H1 (cell line): ENCODE measurements around the gene PDGFB.

ENCODE experiments used
- CEBPB ChIP-seq: IDR thresholded peaks from 2 replicates; pipeline ENCODE4 v1.6.1; 2012; ENCODE audit warnings: low read depth, low read length
- EP300 ChIP-seq, 2 experiments: IDR thresholded peaks; 1 replicate in 1 of 2; 2 replicates in 1 of 2; pipeline ENCODE4 v1.6.1; 2011 to 2012; ENCODE audit warnings: low read depth in 2 of 2, low read length in 2 of 2, mild to moderate bottlenecking in 2 of 2, borderline replicate concordance in 1 of 2, inconsistent platforms in 1 of 2, moderate library complexity in 1 of 2
- EZH2 ChIP-seq: fragments of 200-600 bp; sonication (generic); IDR thresholded peaks from 2 replicates; pipeline ENCODE4 v1.7.1; 2012; ENCODE audit warnings: low read depth, mild to moderate bottlenecking, moderate library complexity, low read length, inconsistent platforms; ENCODE audit not compliant: severe bottlenecking
- MAX ChIP-seq: IDR thresholded peaks from 2 replicates; pipeline ENCODE4 v1.6.1; 2012; ENCODE audit warnings: inconsistent platforms
- SUZ12 ChIP-seq: fragments of 200-600 bp; sonication (generic); IDR thresholded peaks from 2 replicates; pipeline ENCODE4 v1.6.1; 2012; ENCODE audit warnings: mild to moderate bottlenecking, inconsistent platforms, low read length, moderate library complexity, mixed read lengths

- TF ChIP-seq EZH2: no peak
- TF ChIP-seq EP300 (IDR thresholded peaks at IDR 0.05; ENCODE audit: borderline replicate concordance in 1 of 2, low read depth in 2 of 2, low read length in 2 of 2): no peak
- TF ChIP-seq SUZ12: no peak
- no peak for TF ChIP-seq CEBPB
- TF ChIP-seq MAX: no peak
Measured at GRCh38 chr22:39252461-39253434, 8.0 kb upstream of the PDGFB start.
